H9 (cell line): Measurements from ENCODE around the gene RALGAPB. TPM values are rescaled to one million over a fixed set of nuclear protein-coding genes. Genes with fewer than 3 reads are reported as not detected.

ENCODE experiments used
- DNase-seq: peaks from one replicate; pipeline ENCODE4 v3.0.0-alpha.2; 2017
- H2AFZ ChIP-seq: one replicate; pipeline ENCODE4 v1.6.1; 2013; ENCODE audit warnings: mild to moderate bottlenecking, low read length, control low read depth, moderate library complexity
- H2AK5ac ChIP-seq: 2 replicates; pipeline ENCODE4 v1.6.1; 2013; ENCODE audit warnings: low read length, control low read depth, mixed read lengths; ENCODE audit not compliant: insufficient read length
- H2BK120ac ChIP-seq: one replicate; pipeline ENCODE4 v1.6.1; 2013; ENCODE audit warnings: low read depth, mild to moderate bottlenecking, low read length, control low read depth, inconsistent platforms; ENCODE audit not compliant: poor library complexity, severe bottlenecking
- H2BK12ac ChIP-seq: 2 replicates; pipeline ENCODE4 v1.6.1; 2013; ENCODE audit warnings: low read length, control low read depth, mixed read lengths, low read depth; ENCODE audit not compliant: insufficient read length
- H2BK15ac ChIP-seq: 2 replicates; pipeline ENCODE4 v1.6.1; 2013; ENCODE audit warnings: low read depth, low read length, control low read depth
- H2BK20ac ChIP-seq: one replicate; pipeline ENCODE4 v1.6.1; 2013; ENCODE audit warnings: low read depth, mild to moderate bottlenecking, low read length, control low read depth, inconsistent platforms; ENCODE audit not compliant: poor library complexity, severe bottlenecking
- H2BK5ac ChIP-seq: 2 replicates; pipeline ENCODE4 v1.6.1; 2013; ENCODE audit warnings: low read length, control low read depth, mixed read lengths; ENCODE audit not compliant: insufficient read length
- H3K14ac ChIP-seq: 2 replicates; pipeline ENCODE4 v1.6.1; 2013; ENCODE audit warnings: low read length, control low read depth; ENCODE audit not compliant: insufficient read depth
- H3K18ac ChIP-seq: 2 replicates; pipeline ENCODE4 v1.6.1; 2013; ENCODE audit warnings: low read depth, mild to moderate bottlenecking, mixed read lengths, low read length, control low read depth; ENCODE audit not compliant: insufficient read length
- H3K23ac ChIP-seq: 2 replicates; pipeline ENCODE4 v1.6.1; 2013; ENCODE audit warnings: low read length, control low read depth, mixed read lengths, low read depth; ENCODE audit not compliant: insufficient read length
- H3K23me2 ChIP-seq: 2 replicates; pipeline ENCODE4 v1.6.1; 2013; ENCODE audit warnings: low read depth, mild to moderate bottlenecking, mixed read lengths, low read length, control low read depth; ENCODE audit not compliant: insufficient read length, poor library complexity, severe bottlenecking
- H3K27ac ChIP-seq: 2 replicates; pipeline ENCODE4 v1.5.1; 2013; ENCODE audit warnings: low read length, control low read depth, mixed read lengths, low read depth; ENCODE audit not compliant: insufficient read length
- H3K27me3 ChIP-seq: 2 replicates; pipeline ENCODE4 v1.6.1; 2013; ENCODE audit warnings: low read length, control low read depth, inconsistent platforms; ENCODE audit not compliant: insufficient read depth
- H3K4ac ChIP-seq: 2 replicates; pipeline ENCODE4 v1.6.1; 2013; ENCODE audit warnings: low read depth, mild to moderate bottlenecking, control low read depth, inconsistent platforms, low read length, moderate library complexity
- H3K4me1 ChIP-seq: 2 replicates; pipeline ENCODE4 v1.6.1; 2013; ENCODE audit warnings: low read length, control low read depth, inconsistent platforms; ENCODE audit not compliant: insufficient read depth
- H3K4me2 ChIP-seq: 2 replicates; pipeline ENCODE4 v1.6.1; 2013; ENCODE audit warnings: low read length, control low read depth, mixed read lengths; ENCODE audit not compliant: insufficient read length, insufficient read depth
- H3K56ac ChIP-seq: 2 replicates; pipeline ENCODE4 v1.6.1; 2013; ENCODE audit warnings: low read depth, mild to moderate bottlenecking, mixed read lengths, low read length, control low read depth; ENCODE audit not compliant: insufficient read length
- H3K79me1 ChIP-seq: 2 replicates; pipeline ENCODE4 v1.6.1; 2013; ENCODE audit warnings: low read depth, mild to moderate bottlenecking, moderate library complexity, low read length, control low read depth, inconsistent platforms; ENCODE audit not compliant: insufficient read depth, poor library complexity, severe bottlenecking
- H3K79me2 ChIP-seq: 2 replicates; pipeline ENCODE4 v1.6.1; 2013; ENCODE audit warnings: low read length, control low read depth, inconsistent platforms; ENCODE audit not compliant: insufficient read depth
- H3K9ac ChIP-seq: 2 replicates; pipeline ENCODE4 v1.6.1; 2013; ENCODE audit warnings: low read length, control low read depth, mixed read lengths; ENCODE audit not compliant: insufficient read length; ENCODE audit errors: extremely low read depth
- H3K9me3 ChIP-seq: one replicate; pipeline ENCODE4 v1.6.1; 2013; ENCODE audit warnings: low read depth, low read length, inconsistent platforms; ENCODE audit not compliant: control insufficient read depth
- H3T11ph ChIP-seq: one replicate; pipeline ENCODE4 v1.6.1; 2013; ENCODE audit warnings: mild to moderate bottlenecking, low read length, control low read depth, inconsistent platforms
- H4K20me1 ChIP-seq: one replicate; pipeline ENCODE4 v1.6.1; 2013; ENCODE audit not compliant: control insufficient read depth, insufficient read length, insufficient read depth
- H4K5ac ChIP-seq: 2 replicates; pipeline ENCODE4 v1.6.1; 2013; ENCODE audit warnings: low read depth, mild to moderate bottlenecking, mixed read lengths, low read length, control low read depth; ENCODE audit not compliant: insufficient read length
- H4K8ac ChIP-seq: replicated peaks from 2 replicates; pipeline ENCODE4 v1.6.1; 2013; ENCODE audit warnings: low read length, control low read depth, mixed read lengths, low read depth; ENCODE audit not compliant: insufficient read length
- H4K91ac ChIP-seq: 2 replicates; pipeline ENCODE4 v1.6.1; 2013; ENCODE audit warnings: low read depth, mild to moderate bottlenecking, moderate library complexity, mixed read lengths, low read length, control low read depth; ENCODE audit not compliant: insufficient read length
- H3K27ac Mint-ChIP-seq, 3 experiments: 2 replicates in 2 of 3; 3 replicates in 1 of 3; pipeline ENCODE4 v1.8.0; 2020 to 2021; ENCODE audit warnings: mixed read lengths in 3 of 3, mild to moderate bottlenecking in 1 of 3, moderate library complexity in 1 of 3
- H3K27me3 Mint-ChIP-seq: 2 replicates; pipeline ENCODE4 v1.8.0; 2021; ENCODE audit warnings: low read depth, mild to moderate bottlenecking, moderate library complexity, mixed read lengths
- H3K36me3 Mint-ChIP-seq, 3 experiments: 2 replicates in 2 of 3; 3 replicates in 1 of 3; pipeline ENCODE4 v1.8.0; 2020 to 2021; ENCODE audit warnings: low read depth in 3 of 3, mixed read lengths in 3 of 3; ENCODE audit not compliant: insufficient read depth in 1 of 3
- H3K4me1 Mint-ChIP-seq, 2 experiments: 2 replicates each; pipeline ENCODE4 v1.8.0; 2020; ENCODE audit warnings: mixed read lengths in 2 of 2
- H3K4me3 Mint-ChIP-seq, 2 experiments: 2 replicates in 1 of 2; 3 replicates in 1 of 2; pipeline ENCODE4 v1.8.0; 2020 to 2021; ENCODE audit warnings: mild to moderate bottlenecking in 2 of 2, mixed read lengths in 2 of 2, moderate library complexity in 1 of 2
- H3K9me3 Mint-ChIP-seq, 2 experiments: 2 replicates in 1 of 2; 3 replicates in 1 of 2; pipeline ENCODE4 v1.8.0; 2020; ENCODE audit warnings: mild to moderate bottlenecking in 2 of 2, mixed read lengths in 2 of 2, moderate library complexity in 1 of 2
- WGBS: extraction: QIAGEN DNeasy Blood & Tissue Kit; methylation state at CpG from one replicate; pipeline ENCODE4 v1.1.7; 2013; ENCODE audit warnings: missing lambda C conversion rate, low lambda C conversion rate, mixed read lengths; ENCODE audit not compliant: insufficient read length; ENCODE audit errors: extremely low coverage; 5-methylcytosine and 5-hydroxymethylcytosine counted together
- total RNA-seq: library from RNA; stranded (reverse); gene quantifications from 2 replicates; pipeline ENCODE4 v1.2.1, GENCODE V29; 2021
- TF ChIP-seq, protein P1 (sequence below): fragments of 200-600 bp; sonication (generic); conservative IDR thresholded peaks from 3 replicates; pipeline ENCODE4 v1.8.0; 2021; ENCODE audit warnings: antibody characterized with exemption, mild to moderate bottlenecking

The RALGAPB gene
- total RNA-seq, 1 experiment from 2014 or later, result 28.5 TPM

DNA sequence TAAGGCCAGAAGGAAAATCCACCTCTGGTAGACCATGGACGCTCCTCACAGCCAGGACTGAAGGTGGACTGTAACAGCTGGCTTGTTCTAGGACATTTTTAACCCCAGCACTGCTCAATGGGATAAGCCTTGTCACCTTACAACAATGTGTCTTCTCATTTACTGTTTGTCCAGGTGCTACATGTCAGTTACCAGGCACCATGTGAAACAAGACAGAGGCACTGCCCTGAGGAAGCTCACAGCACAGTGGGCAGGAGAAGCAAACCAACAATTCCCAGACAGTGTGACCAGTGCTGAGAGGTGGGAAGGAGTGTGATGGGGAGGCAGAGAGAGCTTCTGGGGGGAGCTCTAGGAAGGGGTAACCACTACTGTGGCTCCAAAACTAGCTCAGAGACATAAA, 48.2 kb upstream of the RALGAPB start:
- Histone ChIP-seq H3K23ac (no peak overlapping the region), H4K91ac (no peak overlapping the region), H2AK5ac (no peak overlapping the region), H2AFZ (no peak overlapping the region), H3K4me1 (no peaks in the 10 kb centered on the region), H3T11ph (no peak overlapping the region), H3K23me2 (no peaks in the 10 kb centered on the region), H3K27me3 (no peaks in the 10 kb centered on the region), H3K9me3 (no peaks in the 10 kb centered on the region), H2BK5ac (no peak overlapping the region), H2BK12ac (no peak overlapping the region), H3K4ac (no peak overlapping the region), H3K27ac (no peak overlapping the region), H3K4me2 (no peak overlapping the region), H3K9ac (no peak overlapping the region), H3K18ac (no peak overlapping the region), H2BK15ac (no peak overlapping the region), H2BK120ac (no peak overlapping the region), H4K8ac (no peak overlapping the region), H2BK20ac (no peak overlapping the region), H3K56ac (no peak overlapping the region), H4K20me1 (no peaks in the 10 kb centered on the region), H3K79me2 (peaks cover 3% of the 10 kb centered on the region; the same call in 1 of the 2 replicates), H3K79me1 (peaks cover 6% of the 10 kb centered on the region), H4K5ac (no peak overlapping the region), H3K14ac (no peak overlapping the region)
- peaks cover 79 to 98% (median 97%) of the 10 kb centered on the region in 3 experiments for H3K36me3 Mint-ChIP-seq
- no peak overlapping the region for H3K4me3 Mint-ChIP-seq
- WGBS, result no CpG with 5 or more reads among the region's 1 CpG
- no peaks in the 10 kb centered on the region for H3K27me3 Mint-ChIP-seq
- H3K4me1 Mint-ChIP-seq, result peaks cover 0 to 2% of the 10 kb centered on the region in 2 experiments; a peak in 2 of 4 replicates
- no peaks in the 10 kb centered on the region; a peak in 1 of 5 replicates for H3K9me3 Mint-ChIP-seq
- TF ChIP-seq, protein P1, sequence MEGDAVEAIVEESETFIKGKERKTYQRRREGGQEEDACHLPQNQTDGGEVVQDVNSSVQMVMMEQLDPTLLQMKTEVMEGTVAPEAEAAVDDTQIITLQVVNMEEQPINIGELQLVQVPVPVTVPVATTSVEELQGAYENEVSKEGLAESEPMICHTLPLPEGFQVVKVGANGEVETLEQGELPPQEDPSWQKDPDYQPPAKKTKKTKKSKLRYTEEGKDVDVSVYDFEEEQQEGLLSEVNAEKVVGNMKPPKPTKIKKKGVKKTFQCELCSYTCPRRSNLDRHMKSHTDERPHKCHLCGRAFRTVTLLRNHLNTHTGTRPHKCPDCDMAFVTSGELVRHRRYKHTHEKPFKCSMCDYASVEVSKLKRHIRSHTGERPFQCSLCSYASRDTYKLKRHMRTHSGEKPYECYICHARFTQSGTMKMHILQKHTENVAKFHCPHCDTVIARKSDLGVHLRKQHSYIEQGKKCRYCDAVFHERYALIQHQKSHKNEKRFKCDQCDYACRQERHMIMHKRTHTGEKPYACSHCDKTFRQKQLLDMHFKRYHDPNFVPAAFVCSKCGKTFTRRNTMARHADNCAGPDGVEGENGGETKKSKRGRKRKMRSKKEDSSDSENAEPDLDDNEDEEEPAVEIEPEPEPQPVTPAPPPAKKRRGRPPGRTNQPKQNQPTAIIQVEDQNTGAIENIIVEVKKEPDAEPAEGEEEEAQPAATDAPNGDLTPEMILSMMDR, result no peak
- H3K27ac Mint-ChIP-seq, result no peak overlapping the region
- DNase-seq, result no peak
